ENCODE data around the gene KIF25.
"Not testable (repeated sequence)": the region's sequence is repeated elsewhere in the genome, so short reads cannot be mapped to it uniquely, and the experiment has no call there.

KIF25 gene

DNA sequence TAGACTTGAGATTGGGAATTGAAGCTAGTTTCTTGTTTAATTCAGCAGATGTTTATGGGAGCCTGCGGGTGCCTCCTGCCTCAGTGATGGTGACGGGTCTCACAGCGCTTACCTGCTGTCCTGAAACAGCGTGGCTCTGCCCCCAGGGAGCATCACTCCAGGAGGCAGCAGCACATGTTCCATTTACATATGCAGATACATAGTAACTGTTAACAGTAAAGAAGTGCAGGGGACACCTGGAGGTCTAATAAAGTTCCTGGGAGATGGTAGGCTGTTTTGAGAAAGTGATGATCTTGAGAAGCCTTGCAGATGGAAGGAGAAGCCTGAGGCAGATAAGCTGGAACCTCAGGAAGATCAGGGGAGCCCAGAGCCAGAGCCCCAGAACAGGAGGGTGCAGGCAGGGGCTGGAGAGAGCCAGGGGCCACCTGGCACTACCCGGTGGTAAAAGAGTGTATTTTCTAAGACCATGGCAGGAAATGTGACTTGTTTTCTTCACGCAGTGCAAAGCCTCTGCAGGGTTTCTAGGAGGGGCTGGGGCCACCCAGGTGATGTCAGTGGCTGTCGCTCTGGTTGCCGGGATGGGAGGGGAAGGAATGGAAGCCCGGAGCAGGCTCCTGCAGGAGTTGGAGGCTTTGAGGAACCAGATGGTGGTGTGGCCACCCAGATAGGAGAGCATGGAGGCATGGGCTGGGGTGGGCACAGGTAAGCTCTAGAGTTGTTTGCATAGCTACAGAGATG, 24.2 kb upstream of the KIF25 start:
- no peak for DNase-seq (ENCODE audit: low read depth in 2 of 2)
- no peak overlapping the region for H3K4me3 ChIP-seq (replicated peaks in 1 of 2; ENCODE audit: low read depth in 2 of 2, low read length in 2 of 2)
- TF ChIP-seq, protein P1, sequence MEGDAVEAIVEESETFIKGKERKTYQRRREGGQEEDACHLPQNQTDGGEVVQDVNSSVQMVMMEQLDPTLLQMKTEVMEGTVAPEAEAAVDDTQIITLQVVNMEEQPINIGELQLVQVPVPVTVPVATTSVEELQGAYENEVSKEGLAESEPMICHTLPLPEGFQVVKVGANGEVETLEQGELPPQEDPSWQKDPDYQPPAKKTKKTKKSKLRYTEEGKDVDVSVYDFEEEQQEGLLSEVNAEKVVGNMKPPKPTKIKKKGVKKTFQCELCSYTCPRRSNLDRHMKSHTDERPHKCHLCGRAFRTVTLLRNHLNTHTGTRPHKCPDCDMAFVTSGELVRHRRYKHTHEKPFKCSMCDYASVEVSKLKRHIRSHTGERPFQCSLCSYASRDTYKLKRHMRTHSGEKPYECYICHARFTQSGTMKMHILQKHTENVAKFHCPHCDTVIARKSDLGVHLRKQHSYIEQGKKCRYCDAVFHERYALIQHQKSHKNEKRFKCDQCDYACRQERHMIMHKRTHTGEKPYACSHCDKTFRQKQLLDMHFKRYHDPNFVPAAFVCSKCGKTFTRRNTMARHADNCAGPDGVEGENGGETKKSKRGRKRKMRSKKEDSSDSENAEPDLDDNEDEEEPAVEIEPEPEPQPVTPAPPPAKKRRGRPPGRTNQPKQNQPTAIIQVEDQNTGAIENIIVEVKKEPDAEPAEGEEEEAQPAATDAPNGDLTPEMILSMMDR (IDR thresholded peaks at IDR 0.05; ENCODE audit: low read depth, low read length), result no peak

GRCh38 chr6:167974640-167975344, 22.7 kb upstream of the KIF25 start:
- TF ChIP-seq, protein P1 (IDR thresholded peaks at IDR 0.05; ENCODE audit: low read depth, low read length), result no peak
- DNase-seq (ENCODE audit: low read depth in 2 of 2), result peak; percentile 13 to 60
- H3K4me3 ChIP-seq (replicated peaks in 1 of 2; ENCODE audit: low read depth in 2 of 2, low read length in 2 of 2), result no peak overlapping the region

DNA sequence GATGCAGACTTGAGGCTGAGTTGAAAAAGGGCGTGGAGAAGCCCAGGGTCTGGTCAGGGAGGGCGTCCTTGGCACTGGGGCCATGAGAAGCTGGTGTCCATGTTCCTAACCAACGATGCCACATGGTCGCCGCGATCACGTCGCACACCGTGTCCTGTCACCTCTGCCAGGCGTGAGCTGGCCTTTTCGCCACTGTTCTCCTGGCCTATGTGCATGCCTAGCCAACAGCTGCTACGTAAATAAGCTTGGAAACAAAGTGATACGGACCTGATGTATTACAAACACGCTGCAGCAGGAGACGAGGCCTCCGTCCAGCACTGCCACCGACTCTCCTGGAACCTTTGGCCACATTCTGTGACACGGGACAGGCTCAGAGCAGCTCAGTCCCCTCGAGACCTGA, 22.0 kb upstream of the KIF25 start:
- no peak for DNase-seq (ENCODE audit: low read depth in 2 of 2)
- no peak overlapping the region for H3K4me3 ChIP-seq (replicated peaks in 1 of 2; ENCODE audit: low read depth in 2 of 2, low read length in 2 of 2)
- TF ChIP-seq, protein P1 (IDR thresholded peaks at IDR 0.05; ENCODE audit: low read depth, low read length), result no peak

- H3K4me3 ChIP-seq (replicated peaks in 1 of 2; ENCODE audit: low read depth in 2 of 2, low read length in 2 of 2); DNase-seq (ENCODE audit: low read depth in 2 of 2): not testable (repeated sequence)
Observed at GRCh38 chr6:167976116-167976657, 21.3 kb upstream of the KIF25 start.

DNA sequence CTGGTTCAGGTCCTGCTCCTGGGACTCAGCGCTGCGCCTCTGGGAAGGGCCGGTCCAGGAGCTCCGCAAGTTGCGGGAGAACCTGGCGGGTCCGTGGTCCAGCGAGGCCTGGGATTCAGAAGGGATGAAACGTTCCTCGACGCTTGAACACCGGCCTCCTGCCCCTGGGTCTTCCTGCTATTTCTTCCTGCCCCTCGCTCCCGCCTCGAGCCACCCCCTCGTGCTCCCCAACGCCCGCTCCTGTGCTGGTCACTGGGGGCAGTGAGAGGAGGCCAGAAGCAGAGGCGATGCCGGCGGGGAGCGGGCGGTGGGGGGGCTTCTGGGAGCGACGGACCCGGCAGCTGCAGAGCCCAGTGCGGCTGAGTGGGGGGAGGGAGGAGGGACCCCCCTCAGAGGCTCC, 20.8 kb upstream of the KIF25 start:
- DNase-seq (ENCODE audit: low read depth in 2 of 2), result no peak
- TF ChIP-seq, protein P1 (IDR thresholded peaks at IDR 0.05; ENCODE audit: low read depth, low read length), result no peak

DNA sequence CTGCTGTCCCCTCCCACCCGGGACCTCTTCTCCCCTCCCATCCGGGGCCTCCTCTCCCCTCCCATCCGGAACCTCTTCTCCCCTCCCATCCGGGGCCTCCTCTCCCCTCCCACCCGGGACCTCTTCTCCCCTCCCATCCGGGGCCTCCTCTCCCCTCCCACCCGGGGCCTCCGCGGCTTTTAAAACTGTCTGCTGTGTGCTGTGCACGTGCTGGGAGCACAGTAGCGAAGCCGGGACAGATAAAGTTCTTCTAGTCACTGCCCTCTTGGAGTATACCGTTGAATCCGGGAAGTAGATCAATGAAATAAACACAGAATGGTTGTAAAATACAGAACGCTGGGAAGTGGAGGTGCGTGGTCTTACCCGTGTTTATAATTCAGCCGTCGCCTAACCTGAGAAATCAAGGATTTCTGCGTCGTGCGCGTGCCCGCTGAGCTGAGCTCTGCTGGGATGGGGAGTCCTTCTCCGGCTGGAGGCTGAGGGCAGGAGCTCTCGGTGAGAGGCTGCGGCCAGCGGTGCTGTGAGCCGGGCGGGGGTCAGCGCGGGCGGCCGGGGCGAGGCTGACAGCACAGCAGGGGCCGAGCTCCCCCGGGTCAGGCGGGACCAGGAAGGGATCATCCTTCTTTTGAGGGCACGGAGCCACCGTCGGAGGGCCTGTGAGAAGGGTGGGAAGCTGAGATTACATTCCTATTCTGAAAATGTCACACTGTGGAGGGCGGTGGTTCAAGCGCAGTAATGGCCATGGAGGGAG, 19.6 kb upstream of the KIF25 start:
- no peak overlapping the region for H3K4me3 ChIP-seq (replicated peaks in 1 of 2; ENCODE audit: low read depth in 2 of 2, low read length in 2 of 2)
- no peak for DNase-seq (ENCODE audit: low read depth in 2 of 2)
- TF ChIP-seq, protein P1 (IDR thresholded peaks at IDR 0.05; ENCODE audit: low read depth, low read length), result no peak

More for the DNA sequence above, 20.8 kb upstream of the KIF25 start:
- H3K4me3 ChIP-seq (replicated peaks in 1 of 2; ENCODE audit: low read depth in 2 of 2, low read length in 2 of 2), result no peak overlapping the region

GRCh38 chr6:167978607-167979006, 18.9 kb upstream of the KIF25 start:
- DNase-seq (ENCODE audit: low read depth in 2 of 2), result no peak
- TF ChIP-seq, protein P1 (IDR thresholded peaks at IDR 0.05; ENCODE audit: low read depth, low read length), result no peak
- H3K4me3 ChIP-seq (replicated peaks in 1 of 2; ENCODE audit: low read depth in 2 of 2, low read length in 2 of 2), result no peak overlapping the region

Data from cardiac fibroblast (primary cell).